PC-9 (cell line): Measurements from ENCODE around the gene CFAP77.

Experiments used
- EZH2 ChIP-seq: fragments of 200-600 bp; sonication (generic); IDR thresholded peaks from 2 replicates; pipeline ENCODE4 v1.8.0; 2017; ENCODE audit warnings: antibody characterized with exemption, low read depth
- TF ChIP-seq, protein P1 (sequence below): fragments of 200-600 bp; sonication (generic); conservative IDR thresholded peaks from 2 replicates; pipeline ENCODE4 v1.6.1; 2017; ENCODE audit warnings: mixed run types, antibody characterized with exemption, mild to moderate bottlenecking, moderate library complexity

GRCh38 chr9:132578367-132578932, 168.4 kb downstream of the CFAP77 start:
- TF ChIP-seq, protein P1, sequence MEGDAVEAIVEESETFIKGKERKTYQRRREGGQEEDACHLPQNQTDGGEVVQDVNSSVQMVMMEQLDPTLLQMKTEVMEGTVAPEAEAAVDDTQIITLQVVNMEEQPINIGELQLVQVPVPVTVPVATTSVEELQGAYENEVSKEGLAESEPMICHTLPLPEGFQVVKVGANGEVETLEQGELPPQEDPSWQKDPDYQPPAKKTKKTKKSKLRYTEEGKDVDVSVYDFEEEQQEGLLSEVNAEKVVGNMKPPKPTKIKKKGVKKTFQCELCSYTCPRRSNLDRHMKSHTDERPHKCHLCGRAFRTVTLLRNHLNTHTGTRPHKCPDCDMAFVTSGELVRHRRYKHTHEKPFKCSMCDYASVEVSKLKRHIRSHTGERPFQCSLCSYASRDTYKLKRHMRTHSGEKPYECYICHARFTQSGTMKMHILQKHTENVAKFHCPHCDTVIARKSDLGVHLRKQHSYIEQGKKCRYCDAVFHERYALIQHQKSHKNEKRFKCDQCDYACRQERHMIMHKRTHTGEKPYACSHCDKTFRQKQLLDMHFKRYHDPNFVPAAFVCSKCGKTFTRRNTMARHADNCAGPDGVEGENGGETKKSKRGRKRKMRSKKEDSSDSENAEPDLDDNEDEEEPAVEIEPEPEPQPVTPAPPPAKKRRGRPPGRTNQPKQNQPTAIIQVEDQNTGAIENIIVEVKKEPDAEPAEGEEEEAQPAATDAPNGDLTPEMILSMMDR = no peak
- no peak for TF ChIP-seq EZH2
